ENCODE data around the gene SOX18. TPM values are rescaled to one million over a fixed set of nuclear protein-coding genes. Genes with fewer than 3 reads are reported as not detected.

The SOX18 gene
- total RNA-seq, 2 donors from 2014 or later, result 0.46 to 0.72 TPM

DNA sequence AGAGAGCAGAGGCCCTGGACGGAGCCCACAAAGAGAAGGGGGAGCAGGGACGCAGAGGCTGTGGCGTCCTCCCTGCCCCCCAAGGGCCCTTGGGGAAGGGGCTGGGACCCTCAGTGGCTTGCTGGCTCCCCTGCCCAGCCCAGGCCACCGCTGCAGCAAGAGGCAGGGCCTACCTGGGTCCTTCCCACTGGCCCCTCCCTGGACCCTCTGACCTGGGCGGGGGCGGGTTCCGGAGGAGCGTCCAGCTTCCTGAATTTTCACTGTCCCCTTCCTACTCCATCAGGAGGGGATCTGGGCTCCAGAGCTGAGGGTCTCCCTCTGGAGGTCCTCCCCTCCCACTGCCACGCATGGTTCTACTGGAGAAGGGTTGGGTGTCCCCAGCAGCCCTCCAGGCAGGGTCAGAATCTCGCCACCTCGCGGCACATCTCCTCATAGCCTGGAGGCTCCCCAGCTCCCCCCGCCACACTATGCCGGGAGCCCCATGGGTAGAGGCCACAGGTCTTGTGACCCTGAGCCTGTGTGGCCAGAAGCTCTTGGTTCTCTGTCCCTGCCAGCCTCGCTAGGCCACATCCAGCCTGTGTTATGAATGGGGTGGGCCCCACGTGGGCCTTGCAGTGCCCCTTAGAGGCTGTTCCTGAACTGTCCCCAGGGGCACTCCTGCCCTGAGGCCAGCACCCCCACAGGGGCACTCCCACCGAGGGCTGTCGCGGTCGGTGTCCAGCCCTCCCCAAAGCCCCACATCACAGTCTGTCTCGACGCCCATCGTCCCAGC lies 1.0 kb upstream of the SOX18 start:
- Mint-ChIP-seq H3K27ac (no peak overlapping the region), H3K9me3 (no peaks in the 10 kb centered on the region), H3K4me1 (ENCODE audit: low read depth) (peaks cover 4% of the 10 kb centered on the region), H3K27me3 (ENCODE audit: low read depth) (peaks cover 36% of the 10 kb centered on the region), H3K36me3 (ENCODE audit: insufficient read depth in 2 of 2) (no peaks in the 10 kb centered on the region), H3K4me3 (peak overlapping the region; percentile 40 to 71)
- ATAC-seq (replicated peaks in 1 of 2) (no peak), DNase-seq (no peak)

- H3K4me3 Mint-ChIP-seq, result peak overlapping the region; percentile 47 to 71
- no peak overlapping the region for H3K27ac Mint-ChIP-seq
- H3K4me1 Mint-ChIP-seq (ENCODE audit: low read depth), result peaks cover 4% of the 10 kb centered on the region
- H3K9me3 Mint-ChIP-seq, result no peaks in the 10 kb centered on the region
- no peaks in the 10 kb centered on the region for H3K36me3 Mint-ChIP-seq (ENCODE audit: insufficient read depth in 2 of 2)
- ATAC-seq (replicated peaks in 1 of 2) (no peak), DNase-seq (no peak)
- H3K27me3 Mint-ChIP-seq (ENCODE audit: low read depth), result peaks cover 36% of the 10 kb centered on the region
Observed at GRCh38 chr20:64049878-64050260, 430 bp upstream of the SOX18 start.

DNA sequence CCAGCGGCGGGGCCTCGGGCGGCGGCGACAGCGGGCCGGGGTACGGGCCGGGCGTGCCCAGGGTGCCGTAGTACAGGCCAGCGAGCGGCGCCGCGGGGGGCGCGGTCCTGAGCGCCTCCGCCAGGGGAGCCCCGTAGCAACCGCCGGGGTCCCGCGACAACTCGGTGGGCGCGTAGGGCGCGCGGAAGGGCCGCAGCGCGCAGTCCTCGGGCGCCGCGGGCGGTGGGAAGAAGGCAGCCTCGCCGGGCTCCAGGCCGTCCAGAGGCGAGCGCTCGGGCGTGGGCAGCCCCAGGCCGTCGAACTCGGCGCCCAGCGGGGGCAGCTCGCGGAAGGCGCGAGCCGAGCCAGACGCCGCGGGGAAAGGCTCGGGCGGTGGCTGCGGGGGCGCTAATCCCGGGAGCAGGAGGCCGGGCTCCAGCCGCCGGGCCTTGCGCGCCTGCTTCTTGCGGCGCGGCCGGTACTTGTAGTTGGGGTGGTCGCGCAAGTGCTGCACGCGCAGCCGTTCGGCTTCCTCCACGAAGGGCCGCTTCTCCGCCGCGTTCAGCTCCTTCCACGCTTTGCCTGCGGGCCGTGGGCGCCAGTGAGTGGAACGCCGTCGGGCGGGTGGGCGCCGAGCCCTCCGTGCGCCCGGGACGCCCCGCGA lies 916 bp downstream of the SOX18 start:
- Mint-ChIP-seq H3K4me3 (no peak overlapping the region), H3K27ac (no peak overlapping the region), H3K4me1 (ENCODE audit: low read depth) (peaks cover 4% of the 10 kb centered on the region), H3K27me3 (ENCODE audit: low read depth) (peaks cover 33% of the 10 kb centered on the region), H3K9me3 (no peaks in the 10 kb centered on the region), H3K36me3 (ENCODE audit: insufficient read depth in 2 of 2) (no peaks in the 10 kb centered on the region)
- DNase-seq (no peak), ATAC-seq (replicated peaks in 1 of 2) (peak; percentile 18 to 19)

- H3K36me3 Mint-ChIP-seq (ENCODE audit: insufficient read depth in 2 of 2), result no peaks in the 10 kb centered on the region
- peak overlapping the region; percentile 30 to 56 for H3K4me3 Mint-ChIP-seq
- peaks cover 27% of the 10 kb centered on the region for H3K27me3 Mint-ChIP-seq (ENCODE audit: low read depth)
- no peaks in the 10 kb centered on the region for H3K9me3 Mint-ChIP-seq
- ATAC-seq (replicated peaks in 1 of 2) (no peak), DNase-seq (no peak)
- peaks cover 4% of the 10 kb centered on the region for H3K4me1 Mint-ChIP-seq (ENCODE audit: low read depth)
- H3K27ac Mint-ChIP-seq, result no peak overlapping the region
Observed at GRCh38 chr20:64047968-64048401, 1.5 kb downstream of the SOX18 start.

GRCh38 chr20:64047046-64047389 lies 2.4 kb downstream of the SOX18 start:
- ATAC-seq (replicated peaks in 1 of 2) (no peak), DNase-seq (no peak)
- Mint-ChIP-seq H3K4me3 (no peak overlapping the region), H3K9me3 (no peaks in the 10 kb centered on the region), H3K4me1 (ENCODE audit: low read depth) (peaks cover 4% of the 10 kb centered on the region), H3K27me3 (ENCODE audit: low read depth) (peaks cover 26% of the 10 kb centered on the region), H3K27ac (no peak overlapping the region), H3K36me3 (ENCODE audit: insufficient read depth in 2 of 2) (no peaks in the 10 kb centered on the region)

- Mint-ChIP-seq H3K27ac (no peak overlapping the region), H3K4me1 (ENCODE audit: low read depth) (peaks cover 11% of the 10 kb centered on the region), H3K27me3 (ENCODE audit: low read depth) (peaks cover 16% of the 10 kb centered on the region), H3K36me3 (ENCODE audit: insufficient read depth in 2 of 2) (no peaks in the 10 kb centered on the region), H3K4me3 (no peak overlapping the region), H3K9me3 (no peaks in the 10 kb centered on the region)
- DNase-seq, result no peak
- peak in 1 of 2 donors; percentile 10 for ATAC-seq (replicated peaks in 1 of 2)
Observed at GRCh38 chr20:64045346-64046011, 4.0 kb downstream of the SOX18 start.

- ATAC-seq (replicated peaks in 1 of 2) (no peak), DNase-seq (no peak)
- no peaks in the 10 kb centered on the region for H3K9me3 Mint-ChIP-seq
- H3K27ac Mint-ChIP-seq, result no peak overlapping the region
- peaks cover 18% of the 10 kb centered on the region for H3K4me1 Mint-ChIP-seq (ENCODE audit: low read depth)
- H3K36me3 Mint-ChIP-seq (ENCODE audit: insufficient read depth in 2 of 2), result no peaks in the 10 kb centered on the region
- H3K27me3 Mint-ChIP-seq (ENCODE audit: low read depth), result peaks cover 15% of the 10 kb centered on the region
- no peak overlapping the region for H3K4me3 Mint-ChIP-seq
Observed at GRCh38 chr20:64044484-64045247, 4.8 kb downstream of the SOX18 start.

DNA sequence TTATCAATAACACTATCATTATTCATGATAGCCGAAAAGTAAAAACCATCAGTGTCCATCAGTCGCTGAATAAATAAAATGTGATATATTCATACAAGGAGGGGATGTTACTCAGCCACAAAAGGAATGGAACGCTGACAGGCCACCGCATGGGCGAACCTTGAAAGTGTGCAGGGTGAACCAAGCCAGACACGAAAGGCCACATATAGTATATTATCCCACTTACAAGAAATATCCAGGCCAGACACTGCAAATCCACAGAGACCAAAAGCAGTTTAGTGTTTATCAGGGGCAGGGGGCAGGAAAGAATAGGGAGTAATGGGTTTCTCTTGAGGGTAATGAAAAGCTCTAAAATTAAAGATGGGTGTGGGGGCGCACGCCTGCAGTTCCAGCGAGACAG lies 5.7 kb downstream of the SOX18 start:
- Mint-ChIP-seq H3K27me3 (ENCODE audit: low read depth) (peaks cover 15% of the 10 kb centered on the region), H3K4me1 (ENCODE audit: low read depth) (peaks cover 21% of the 10 kb centered on the region)
- no peak for ATAC-seq (replicated peaks in 1 of 2)

DNA sequence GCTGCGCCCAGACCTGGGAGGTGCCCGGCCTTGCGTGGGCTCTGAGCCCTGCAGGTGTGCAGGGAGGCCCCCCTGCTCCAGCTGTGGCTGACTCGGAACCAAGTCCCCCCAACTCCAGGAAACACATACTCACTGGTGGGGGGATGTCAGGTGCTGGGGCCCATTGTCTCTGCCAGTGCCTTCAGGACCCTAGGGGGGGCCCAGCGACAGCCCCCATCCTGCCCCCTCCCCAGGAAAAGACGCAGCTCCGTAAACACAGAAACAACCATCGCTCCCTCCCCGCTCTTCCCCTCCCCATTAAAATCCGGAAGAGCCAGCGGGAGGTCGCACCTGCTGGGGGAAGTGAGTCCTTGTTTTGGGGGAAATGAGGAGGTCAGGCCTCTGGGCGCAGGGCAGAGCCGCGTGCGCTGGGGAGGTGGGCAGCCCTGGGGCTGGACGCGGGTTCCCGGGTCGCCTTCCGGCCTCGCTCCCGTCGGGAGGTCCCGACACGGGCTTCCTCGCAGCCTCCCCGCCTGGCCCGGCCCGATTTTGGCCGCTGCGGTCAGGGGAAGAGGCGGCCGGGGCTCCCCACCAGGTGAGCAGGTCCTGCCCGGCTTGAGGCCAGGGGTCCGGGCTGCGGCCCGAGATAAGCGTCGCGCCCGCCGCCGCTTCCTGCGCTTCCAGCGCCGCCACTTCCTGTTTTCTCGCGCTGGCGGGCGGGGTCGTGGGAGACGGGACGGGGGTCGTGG lies 7.2 kb downstream of the SOX18 start:
- peak overlapping the region; percentile 40 for H3K27ac Mint-ChIP-seq
- peak overlapping the region; percentile 65 to 86 for H3K4me3 Mint-ChIP-seq
- H3K27me3 Mint-ChIP-seq (ENCODE audit: low read depth), result peaks cover 11% of the 10 kb centered on the region
- ATAC-seq (replicated peaks in 1 of 2) (no peak), DNase-seq (peak in 1 of 2 donors; percentile 53)
- no peaks in the 10 kb centered on the region for H3K36me3 Mint-ChIP-seq (ENCODE audit: insufficient read depth in 2 of 2)
- H3K9me3 Mint-ChIP-seq, result no peaks in the 10 kb centered on the region
- H3K4me1 Mint-ChIP-seq (ENCODE audit: low read depth), result peaks cover 30% of the 10 kb centered on the region

More for the DNA sequence above, 5.7 kb downstream of the SOX18 start:
- no peak for DNase-seq
- H3K4me3 Mint-ChIP-seq, result peak overlapping the region; percentile 61 to 64
- no peak overlapping the region for H3K27ac Mint-ChIP-seq
- H3K36me3 Mint-ChIP-seq (ENCODE audit: insufficient read depth in 2 of 2), result no peaks in the 10 kb centered on the region
- H3K9me3 Mint-ChIP-seq, result no peaks in the 10 kb centered on the region

DNA sequence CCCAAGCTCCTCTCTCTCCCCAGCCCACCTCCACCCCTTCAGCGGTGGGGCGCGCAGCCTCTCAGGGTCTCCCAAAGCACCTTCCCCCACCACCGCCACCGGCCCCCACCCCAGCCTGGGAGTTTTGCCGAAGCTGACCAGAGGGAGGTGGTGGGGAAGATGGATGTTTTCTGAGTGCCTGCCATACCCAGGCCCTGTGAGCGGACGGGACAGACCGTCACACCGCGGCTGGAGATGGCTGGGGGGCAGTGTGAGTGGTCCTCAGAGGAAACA lies 7.7 kb downstream of the SOX18 start:
- Mint-ChIP-seq H3K36me3 (ENCODE audit: insufficient read depth in 2 of 2) (no peaks in the 10 kb centered on the region), H3K27me3 (ENCODE audit: low read depth) (peaks cover 6% of the 10 kb centered on the region), H3K27ac (no peak overlapping the region), H3K4me1 (ENCODE audit: low read depth) (peaks cover 34% of the 10 kb centered on the region), H3K9me3 (no peaks in the 10 kb centered on the region), H3K4me3 (peak overlapping the region; percentile 65 to 86)
- DNase-seq (no peak), ATAC-seq (replicated peaks in 1 of 2) (no peak)

- Mint-ChIP-seq H3K4me1 (ENCODE audit: low read depth) (peaks cover 35% of the 10 kb centered on the region), H3K27me3 (ENCODE audit: low read depth) (peaks cover 1% of the 10 kb centered on the region), H3K9me3 (no peaks in the 10 kb centered on the region), H3K27ac (no peak overlapping the region), H3K36me3 (ENCODE audit: insufficient read depth in 2 of 2) (no peaks in the 10 kb centered on the region), H3K4me3 (peak overlapping the region; percentile 65 to 86)
- no peak for DNase-seq
- ATAC-seq (replicated peaks in 1 of 2), result no peak
Observed at GRCh38 chr20:64041040-64041780, 8.2 kb downstream of the SOX18 start.
